ENCODE measurements around the gene SMIM31. TPM values are rescaled to one million over a fixed set of nuclear protein-coding genes. Genes with fewer than 3 reads are reported as not detected.

The SMIM31 gene
- total RNA-seq, 4 donors from 2014 or later = 0.17 TPM; not detected in 3

DNA sequence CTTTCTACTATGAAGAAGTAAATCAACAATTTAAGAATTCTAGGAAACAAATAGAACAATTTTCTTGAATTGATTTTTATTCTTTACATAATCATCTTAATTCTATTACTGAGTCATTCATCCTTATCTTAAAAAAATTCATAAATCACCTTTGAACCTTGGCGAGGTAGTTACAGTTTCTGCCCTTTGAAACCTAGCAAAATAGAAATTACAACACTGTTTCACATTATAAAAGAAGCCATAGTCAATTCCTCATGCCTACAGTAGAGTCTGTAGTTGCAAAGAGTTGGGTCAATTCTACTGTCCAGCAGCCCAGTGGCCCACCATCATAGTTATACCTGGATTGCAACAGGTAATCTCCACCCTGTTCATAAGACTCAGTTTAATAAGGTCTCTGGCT lies 7.3 kb downstream of the SMIM31 start:
- no peak for ATAC-seq
- H3K4me3 ChIP-seq = no peak overlapping the region
- no peak overlapping the region for H3K27ac ChIP-seq
- no peaks in the 10 kb centered on the region for H3K36me3 ChIP-seq
- H3K9me3 ChIP-seq = no peaks in the 10 kb centered on the region
- H3K4me1 ChIP-seq = no peaks in the 10 kb centered on the region
- no peak for TF ChIP-seq POLR2A (IDR thresholded peaks at IDR 0.05)
- no peak for TF ChIP-seq CTCF (IDR thresholded peaks at IDR 0.05)
- no peak for TF ChIP-seq POLR2AphosphoS5 (IDR thresholded peaks at IDR 0.05)
- TF ChIP-seq EP300 (IDR thresholded peaks at IDR 0.05) = no peak
- peaks cover 36% of the 10 kb centered on the region for H3K27me3 ChIP-seq
- 91 to 92% methylated on average over 1 of the region's 1 CpG for WGBS, 2 donors (ENCODE audit: low coverage in 1 of 2)

DNA sequence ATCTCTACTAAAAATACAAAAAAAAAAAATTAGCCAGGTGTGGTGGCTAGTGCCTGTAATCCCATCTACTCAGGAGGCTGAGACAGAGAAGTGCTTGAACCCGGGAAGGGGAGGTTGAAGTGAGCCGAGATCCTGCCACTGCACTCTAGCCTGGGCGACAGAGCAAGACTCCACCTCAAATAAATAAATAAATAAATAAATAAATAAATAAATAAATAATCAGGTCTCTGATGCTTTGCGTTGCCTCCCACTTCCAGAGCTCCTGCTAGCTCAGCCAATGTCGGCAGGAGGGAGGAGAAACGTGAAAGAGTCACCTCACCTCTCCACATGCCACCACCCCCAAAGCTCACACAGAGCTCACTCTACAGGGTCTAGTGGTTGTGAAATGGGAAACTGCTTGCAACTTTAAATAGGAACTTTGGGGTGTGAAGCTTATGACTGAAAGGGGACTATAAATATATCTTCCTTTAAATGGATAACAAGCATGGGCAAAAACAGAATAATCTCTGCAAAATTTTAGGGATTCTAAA lies 7.9 kb downstream of the SMIM31 start:
- 90 to 92% methylated on average over 4 to 6 of the region's 6 CpGs for WGBS, 2 donors (ENCODE audit: low coverage in 1 of 2)
- Histone ChIP-seq H3K27me3 (peaks cover 37% of the 10 kb centered on the region), H3K27ac (no peak overlapping the region), H3K9me3 (no peaks in the 10 kb centered on the region), H3K4me3 (no peak overlapping the region), H3K36me3 (no peaks in the 10 kb centered on the region), H3K4me1 (no peaks in the 10 kb centered on the region)
- ATAC-seq = no peak
- TF ChIP-seq CTCF (IDR thresholded peaks at IDR 0.05) (no peak), POLR2AphosphoS5 (IDR thresholded peaks at IDR 0.05) (no peak), EP300 (IDR thresholded peaks at IDR 0.05) (no peak), POLR2A (IDR thresholded peaks at IDR 0.05) (no peak)

GRCh38 chr4:164765096-164765495 lies 11.2 kb downstream of the SMIM31 start:
- no peak for ATAC-seq
- 82 to 85% methylated on average over 3 of the region's 3 CpGs for WGBS, 2 donors (ENCODE audit: low coverage in 1 of 2)

DNA sequence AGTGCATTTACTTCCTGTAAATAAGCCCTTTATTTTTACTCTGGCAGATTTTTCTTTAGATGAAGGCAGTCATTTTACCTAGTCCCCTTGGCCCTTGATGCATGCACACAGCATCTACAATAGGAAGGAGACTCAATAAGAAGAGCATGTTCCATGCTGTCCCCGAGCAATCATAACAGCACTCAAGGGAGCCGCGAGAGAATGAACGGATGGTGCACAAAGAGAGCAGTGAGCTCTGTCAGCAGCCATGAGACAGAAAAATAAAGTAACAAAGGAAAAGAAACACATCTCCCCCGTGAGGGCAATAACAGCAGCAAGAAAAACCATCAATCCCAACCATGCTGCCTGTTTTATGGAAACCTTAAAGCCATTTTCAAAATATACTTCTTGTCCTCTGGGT lies 11.9 kb downstream of the SMIM31 start:
- no peaks in the 10 kb centered on the region for H3K36me3 ChIP-seq
- H3K27me3 ChIP-seq = peaks cover 41% of the 10 kb centered on the region
- no peak for TF ChIP-seq POLR2AphosphoS5 (IDR thresholded peaks at IDR 0.05)
- TF ChIP-seq EP300 (IDR thresholded peaks at IDR 0.05) = no peak
- TF ChIP-seq POLR2A (IDR thresholded peaks at IDR 0.05) = no peak
- no peak for TF ChIP-seq CTCF (IDR thresholded peaks at IDR 0.05)
- ATAC-seq = no peak
- no peaks in the 10 kb centered on the region for H3K9me3 ChIP-seq
- no peak overlapping the region for H3K27ac ChIP-seq
- H3K4me3 ChIP-seq = no peak overlapping the region
- 20 to 47% methylated on average over 5 of the region's 5 CpGs for WGBS, 2 donors (ENCODE audit: low coverage in 1 of 2)
- no peaks in the 10 kb centered on the region for H3K4me1 ChIP-seq

More at GRCh38 chr4:164765096-164765495, 11.2 kb downstream of the SMIM31 start:
- peaks cover 44% of the 10 kb centered on the region for H3K27me3 ChIP-seq
- H3K4me3 ChIP-seq = no peak overlapping the region
- H3K36me3 ChIP-seq = no peaks in the 10 kb centered on the region
- TF ChIP-seq POLR2AphosphoS5 (IDR thresholded peaks at IDR 0.05) (no peak), POLR2A (IDR thresholded peaks at IDR 0.05) (no peak), CTCF (IDR thresholded peaks at IDR 0.05) (no peak), EP300 (IDR thresholded peaks at IDR 0.05) (no peak)
- H3K4me1 ChIP-seq = no peaks in the 10 kb centered on the region
- H3K27ac ChIP-seq = no peak overlapping the region
- no peaks in the 10 kb centered on the region for H3K9me3 ChIP-seq

DNA sequence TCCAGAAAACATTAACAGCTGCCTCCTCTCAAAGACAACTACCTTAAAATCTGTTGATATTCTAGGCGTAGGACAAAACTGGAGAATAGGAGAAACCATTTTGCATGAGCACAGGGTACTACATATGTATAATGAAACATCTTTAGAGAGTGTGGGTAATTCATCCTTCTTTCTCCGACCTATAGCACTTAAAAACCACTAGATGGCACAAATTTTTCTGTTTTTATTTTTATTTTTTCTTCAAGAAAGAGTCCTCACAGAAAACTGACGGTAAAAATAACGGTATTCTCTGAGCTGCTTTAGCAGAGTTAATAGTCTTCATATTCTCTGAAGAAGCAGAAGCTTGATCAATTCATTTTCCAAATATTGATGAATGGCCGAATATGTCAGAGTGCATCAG lies 14.6 kb downstream of the SMIM31 start:
- Histone ChIP-seq H3K4me1 (no peaks in the 10 kb centered on the region), H3K36me3 (no peaks in the 10 kb centered on the region), H3K9me3 (no peaks in the 10 kb centered on the region), H3K4me3 (no peak overlapping the region), H3K27ac (no peak overlapping the region), H3K27me3 (peaks cover 30% of the 10 kb centered on the region)
- no peak for TF ChIP-seq CTCF (IDR thresholded peaks at IDR 0.05)
- ATAC-seq = no peak
- WGBS, 2 donors (ENCODE audit: low coverage in 1 of 2) = 41 to 50% methylated on average over 5 of the region's 5 CpGs
